ENCODE results near the gene GLCE. TPM values are rescaled to one million over a fixed set of nuclear protein-coding genes. Genes with fewer than 3 reads are reported as not detected.

Gene GLCE
- total RNA-seq, 1 experiment from 2014 or later: 10.2 TPM

DNA sequence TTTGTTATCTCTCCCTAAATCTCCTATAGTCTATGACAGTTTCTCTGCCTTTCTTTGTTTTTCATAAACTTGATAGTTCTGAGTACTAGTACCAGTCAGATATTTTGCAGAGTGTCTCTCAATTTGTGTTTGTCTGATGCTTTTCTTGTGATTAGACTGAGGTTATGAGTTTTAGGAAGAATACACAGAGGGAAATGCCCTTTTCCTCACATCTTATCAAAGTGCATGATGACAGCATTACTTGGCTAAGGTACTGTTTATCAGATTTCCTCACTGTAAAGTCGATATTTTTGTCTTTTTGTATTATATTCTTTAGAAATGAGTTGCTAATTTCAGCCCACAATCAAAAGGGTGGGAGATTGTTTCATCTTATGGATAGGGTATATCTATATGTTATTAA is 45.6 kb downstream of the GLCE start:
- Histone ChIP-seq H3K36me3 (ENCODE audit: control insufficient read depth, insufficient read depth, low read length) (no peaks in the 10 kb centered on the region), H3K4me1 (peaks cover 13% of the 10 kb centered on the region), H3K9me3 (no peaks in the 10 kb centered on the region), H3K27me3 (replicated peaks; ENCODE audit: control insufficient read depth, insufficient read depth, low read length) (no peaks in the 10 kb centered on the region), H3K4me3 (ENCODE audit: low read depth, low read length) (no peak overlapping the region)
- intact Hi-C loops (cut with micrococcal nuclease; ENCODE audit: unreplicated experiment): no loop called here
- Mint-ChIP-seq H3K4me3 (ENCODE audit: unreplicated experiment) (no peak overlapping the region), H3K27me3 (ENCODE audit: insufficient read depth, unreplicated experiment) (no peaks in the 10 kb centered on the region), H3K36me3 (ENCODE audit: insufficient read depth, unreplicated experiment) (peaks cover 2% of the 10 kb centered on the region), H3K27ac (ENCODE audit: unreplicated experiment) (no peak overlapping the region), H3K9me3 (ENCODE audit: unreplicated experiment) (no peaks in the 10 kb centered on the region), H3K4me1 (ENCODE audit: low read depth, unreplicated experiment) (peaks cover 9% of the 10 kb centered on the region)
- no peak for DNase-seq
- POLR2A ChIA-PET: no interaction called here
- TF ChIP-seq, protein P1, sequence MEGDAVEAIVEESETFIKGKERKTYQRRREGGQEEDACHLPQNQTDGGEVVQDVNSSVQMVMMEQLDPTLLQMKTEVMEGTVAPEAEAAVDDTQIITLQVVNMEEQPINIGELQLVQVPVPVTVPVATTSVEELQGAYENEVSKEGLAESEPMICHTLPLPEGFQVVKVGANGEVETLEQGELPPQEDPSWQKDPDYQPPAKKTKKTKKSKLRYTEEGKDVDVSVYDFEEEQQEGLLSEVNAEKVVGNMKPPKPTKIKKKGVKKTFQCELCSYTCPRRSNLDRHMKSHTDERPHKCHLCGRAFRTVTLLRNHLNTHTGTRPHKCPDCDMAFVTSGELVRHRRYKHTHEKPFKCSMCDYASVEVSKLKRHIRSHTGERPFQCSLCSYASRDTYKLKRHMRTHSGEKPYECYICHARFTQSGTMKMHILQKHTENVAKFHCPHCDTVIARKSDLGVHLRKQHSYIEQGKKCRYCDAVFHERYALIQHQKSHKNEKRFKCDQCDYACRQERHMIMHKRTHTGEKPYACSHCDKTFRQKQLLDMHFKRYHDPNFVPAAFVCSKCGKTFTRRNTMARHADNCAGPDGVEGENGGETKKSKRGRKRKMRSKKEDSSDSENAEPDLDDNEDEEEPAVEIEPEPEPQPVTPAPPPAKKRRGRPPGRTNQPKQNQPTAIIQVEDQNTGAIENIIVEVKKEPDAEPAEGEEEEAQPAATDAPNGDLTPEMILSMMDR (IDR thresholded peaks at IDR 0.05; ENCODE audit: insufficient read depth in 1 of 2, low read depth in 1 of 2, low read length in 1 of 2, severe bottlenecking in 1 of 2, unreplicated experiment in 1 of 2): no peak
- no TSS peak for BruUV-seq (replicated peaks)
- CTCF ChIA-PET: no interaction called here

DNA sequence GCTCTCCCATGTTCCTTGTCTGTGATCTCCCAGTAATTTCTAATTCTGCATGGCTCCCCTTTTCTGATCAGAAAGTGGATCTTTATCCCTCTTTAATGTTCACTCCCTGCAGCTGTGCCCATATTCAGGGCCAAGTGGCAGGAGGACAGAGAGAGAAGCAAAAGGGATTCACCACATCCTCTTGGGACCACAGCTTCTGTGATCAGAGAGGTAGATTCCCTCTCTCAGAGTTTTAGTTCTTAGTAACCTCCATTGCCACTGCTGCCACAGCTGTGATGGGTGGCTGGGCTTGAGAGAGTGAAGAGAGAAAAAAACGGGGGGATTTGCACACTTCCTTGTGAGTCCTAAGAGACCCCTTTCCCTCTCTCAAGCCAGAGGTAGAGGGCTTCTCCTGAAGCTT is 49.2 kb downstream of the GLCE start:
- no peaks in the 10 kb centered on the region for H3K36me3 ChIP-seq (ENCODE audit: control insufficient read depth, insufficient read depth, low read length)
- no peak overlapping the region for H3K4me3 ChIP-seq (ENCODE audit: low read depth, low read length)
- Mint-ChIP-seq H3K4me3 (ENCODE audit: unreplicated experiment) (no peak overlapping the region), H3K4me1 (ENCODE audit: low read depth, unreplicated experiment) (no peaks in the 10 kb centered on the region), H3K36me3 (ENCODE audit: insufficient read depth, unreplicated experiment) (no peaks in the 10 kb centered on the region), H3K27me3 (ENCODE audit: insufficient read depth, unreplicated experiment) (no peaks in the 10 kb centered on the region), H3K27ac (ENCODE audit: unreplicated experiment) (no peak overlapping the region), H3K9me3 (ENCODE audit: unreplicated experiment) (no peaks in the 10 kb centered on the region)
- TF ChIP-seq, protein P1 (IDR thresholded peaks at IDR 0.05; ENCODE audit: insufficient read depth in 1 of 2, low read depth in 1 of 2, low read length in 1 of 2, severe bottlenecking in 1 of 2, unreplicated experiment in 1 of 2): no peak
- H3K4me1 ChIP-seq: peaks cover 4% of the 10 kb centered on the region; the same call in 1 of the 2 replicates
- DNase-seq: no peak
- no peaks in the 10 kb centered on the region for H3K9me3 ChIP-seq
- ChIA-PET CTCF (interaction anchor here (0.6 kb wide), 1 partner anchor 33 kb away, joined by 4 read pairs; no protein-coding TSS in a partner anchor), POLR2A (no interaction called here)
- BruUV-seq (replicated peaks): no TSS peak
- no peaks in the 10 kb centered on the region for H3K27me3 ChIP-seq (replicated peaks; ENCODE audit: control insufficient read depth, insufficient read depth, low read length)
- intact Hi-C loops (cut with micrococcal nuclease; ENCODE audit: unreplicated experiment): no loop called here

DNA sequence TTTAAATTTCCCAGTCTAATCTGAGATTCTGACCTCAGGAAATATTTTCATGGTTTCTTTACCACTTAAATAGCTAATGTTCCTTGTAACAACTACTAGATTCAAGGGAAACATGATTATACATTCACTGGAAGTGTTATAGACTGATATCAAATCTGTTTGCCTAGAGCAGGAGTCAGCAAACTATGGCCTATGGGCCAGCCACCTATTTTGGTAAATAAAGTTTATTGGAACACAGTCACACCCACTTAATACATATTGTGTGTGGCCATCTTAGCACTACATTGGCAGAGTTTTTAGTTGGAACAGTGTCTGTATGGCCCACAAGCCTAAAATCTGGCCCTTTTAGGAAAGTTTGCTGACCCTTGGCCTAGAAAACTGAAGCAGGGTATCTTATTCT is 50.1 kb downstream of the GLCE start:
- BruUV-seq (replicated peaks): no TSS peak
- ChIA-PET CTCF (interaction anchor here (0.6 kb wide), 1 partner anchor 1092 kb away, joined by 3 read pairs; no protein-coding TSS in a partner anchor), POLR2A (no interaction called here)

More for the DNA sequence above, 50.1 kb downstream of the GLCE start:
- Mint-ChIP-seq H3K27me3 (ENCODE audit: insufficient read depth, unreplicated experiment) (no peaks in the 10 kb centered on the region), H3K27ac (ENCODE audit: unreplicated experiment) (no peak overlapping the region), H3K36me3 (ENCODE audit: insufficient read depth, unreplicated experiment) (no peaks in the 10 kb centered on the region), H3K4me3 (ENCODE audit: unreplicated experiment) (no peak overlapping the region), H3K9me3 (ENCODE audit: unreplicated experiment) (no peaks in the 10 kb centered on the region), H3K4me1 (ENCODE audit: low read depth, unreplicated experiment) (no peaks in the 10 kb centered on the region)
- DNase-seq: no peak
- TF ChIP-seq, protein P1 (IDR thresholded peaks at IDR 0.05; ENCODE audit: insufficient read depth in 1 of 2, low read depth in 1 of 2, low read length in 1 of 2, severe bottlenecking in 1 of 2, unreplicated experiment in 1 of 2): no peak
- Histone ChIP-seq H3K27me3 (replicated peaks; ENCODE audit: control insufficient read depth, insufficient read depth, low read length) (no peaks in the 10 kb centered on the region), H3K4me1 (peaks cover 4% of the 10 kb centered on the region; the same call in 1 of the 2 replicates), H3K9me3 (no peaks in the 10 kb centered on the region), H3K4me3 (ENCODE audit: low read depth, low read length) (no peak overlapping the region), H3K36me3 (ENCODE audit: control insufficient read depth, insufficient read depth, low read length) (no peaks in the 10 kb centered on the region)
- intact Hi-C loops (cut with micrococcal nuclease; ENCODE audit: unreplicated experiment): no loop called here
